NCI-H524 (cell line): ENCODE results near the gene TSPO2.
A peak's percentile ranks its signal among the peaks of the same experiment; 100 is the strongest.
"Not testable (repeated sequence)": the region's sequence is repeated elsewhere in the genome, so short reads cannot be mapped to it uniquely, and the experiment has no call there.

Experiments used
- DNase-seq, 2 experiments: peaks; one replicate each; lab custom pipeline; 2025; lab: John Stamatoyannopoulos, UW

Gene TSPO2

GRCh38 chr6:41042226-41043055, at the start of gene TSPO2:
Gene TSPO2, plus strand, starts transcription at chr6:41042467. Its CDS starts 519 bp downstream, at chr6:41042986.
- DNase-seq, result no peak

GRCh38 chr6:40992746-40993145, 49.5 kb upstream of the TSPO2 start:
- DNase-seq, result no peak

GRCh38 chr6:40996591-40997233, 45.6 kb upstream of the TSPO2 start:
- no peak for DNase-seq

- no peak for DNase-seq
Measured at GRCh38 chr6:40997234-40997957, 44.9 kb upstream of the TSPO2 start.

GRCh38 chr6:40998661-40999060, 43.6 kb upstream of the TSPO2 start:
- no peak for DNase-seq

GRCh38 chr6:40999569-40999968, 42.7 kb upstream of the TSPO2 start:
- DNase-seq, result peak in 1 of 2 experiments; percentile 28

- DNase-seq, result no peak
Measured at GRCh38 chr6:41000248-41000647, 42.0 kb upstream of the TSPO2 start.

GRCh38 chr6:41002168-41002567, 40.1 kb upstream of the TSPO2 start:
- DNase-seq, result no peak

GRCh38 chr6:41006217-41006616, 36.0 kb upstream of the TSPO2 start:
- DNase-seq, result peak in 1 of 2 experiments; percentile 50

GRCh38 chr6:41006980-41007379, 35.3 kb upstream of the TSPO2 start:
- DNase-seq, result not testable (repeated sequence)

- DNase-seq, result no peak
Measured at GRCh38 chr6:41008011-41008410, 34.3 kb upstream of the TSPO2 start.

GRCh38 chr6:41009669-41010068, 32.6 kb upstream of the TSPO2 start:
- no peak for DNase-seq

- DNase-seq, result no peak
Measured at GRCh38 chr6:41011673-41012072, 30.6 kb upstream of the TSPO2 start.

- DNase-seq, result no peak
Measured at GRCh38 chr6:41013466-41014153, 28.7 kb upstream of the TSPO2 start.

GRCh38 chr6:41014780-41015179, 27.5 kb upstream of the TSPO2 start:
- DNase-seq, result no peak

GRCh38 chr6:41015860-41016259, 26.4 kb upstream of the TSPO2 start:
- DNase-seq, result not testable (repeated sequence)

- no peak for DNase-seq
Measured at GRCh38 chr6:41017663-41018062, 24.6 kb upstream of the TSPO2 start.

- DNase-seq, result peak in 1 of 2 experiments; percentile 44
Measured at GRCh38 chr6:41021832-41022231, 20.4 kb upstream of the TSPO2 start.

- no peak for DNase-seq
Measured at GRCh38 chr6:41022294-41022693, 20.0 kb upstream of the TSPO2 start.

GRCh38 chr6:41023114-41023513, 19.2 kb upstream of the TSPO2 start:
- DNase-seq, result peak in 1 of 2 experiments; percentile 4

GRCh38 chr6:41025966-41026530, 16.2 kb upstream of the TSPO2 start:
- DNase-seq, result no peak

GRCh38 chr6:41027241-41027640, 15.0 kb upstream of the TSPO2 start:
- DNase-seq, result no peak
